Kidney (tissue), 14 donors: ENCODE data around the gene RPS27L. TPM values are rescaled to one million over a fixed set of nuclear protein-coding genes. Genes with fewer than 3 reads are reported as not detected.

Source experiments
- DNase-seq, 5 donors: peaks; one replicate each; pipeline ENCODE4 v3.0.0-alpha.2; 2013 to 2020
- FAIRE-seq: peaks from 2 replicates; lab custom pipeline; 2012; peaks lifted over from hg19 to GRCh38; lab: Jason Lieb, UNC
- H3K27ac ChIP-seq, 2 donors: one replicate each; pipeline ENCODE4 v1.7.0; 2013; ENCODE audit warnings: low read depth in 2 of 2, low read length in 2 of 2, inconsistent platforms in 1 of 2
- H3K27me3 ChIP-seq: one replicate; pipeline ENCODE4 v1.7.1; 2013; ENCODE audit warnings: low read length, inconsistent platforms; ENCODE audit not compliant: control insufficient read depth, insufficient read depth
- H3K36me3 ChIP-seq, 3 donors: one replicate each; pipeline versions ENCODE4 v1.7.0 to v1.7.1; 2013; ENCODE audit warnings: low read length in 3 of 3, control low read depth in 1 of 3, inconsistent platforms in 1 of 3; ENCODE audit not compliant: insufficient read depth in 3 of 3, control insufficient read depth in 2 of 3
- H3K4me1 ChIP-seq, 3 donors: one replicate each; pipeline versions ENCODE4 v1.7.0 to v1.7.1; 2013; ENCODE audit warnings: low read length in 3 of 3, inconsistent platforms in 1 of 3, low read depth in 1 of 3; ENCODE audit not compliant: control insufficient read depth in 2 of 3, insufficient read depth in 2 of 3
- H3K4me3 ChIP-seq, 3 donors: one replicate each; pipeline versions ENCODE4 v1.7.0 to v1.8.1; 2013; ENCODE audit warnings: low read length in 3 of 3, control low read depth in 1 of 3, inconsistent platforms in 1 of 3
- H3K9ac ChIP-seq, 3 donors: one replicate each; pipeline versions ENCODE4 v1.7.0 to v1.7.1; 2013; ENCODE audit warnings: low read length in 3 of 3, control low read depth in 1 of 3, inconsistent platforms in 1 of 3
- H3K9me3 ChIP-seq, 3 donors: one replicate each; pipeline versions ENCODE4 v1.7.0 to v1.7.1; 2013; ENCODE audit warnings: low read length in 3 of 3, control low read depth in 1 of 3, inconsistent platforms in 1 of 3; ENCODE audit not compliant: control insufficient read depth in 2 of 3, insufficient read depth in 1 of 3
- CTCF ChIP-seq: IDR thresholded peaks from 3 replicates; pipeline ENCODE4 v1.5.1; 2012; ENCODE audit warnings: mild to moderate bottlenecking, moderate library complexity, borderline replicate concordance; ENCODE audit not compliant: insufficient read depth; ENCODE audit errors: extremely low read depth
- intact Hi-C: fragments of 100-400 bp; cut with DNase I; formaldehyde crosslinking; loops from one replicate; pipeline ENCODE4 v1.11.1; 2022
- polyA plus RNA-seq: library from polyadenylated mRNA; stranded (reverse); fragments of 350-450 nt; fragmentation: Illumina TruSeq; extraction: RNeasy Lipid Tissue Mini Kit (QIAGEN cat#74804); gene quantifications from one replicate; pipeline ENCODE4 v1.2.3, GENCODE V29; 2014; ENCODE audit warnings: low read depth, low replicate concordance; ENCODE audit not compliant: insufficient read depth
- total RNA-seq: library from RNA; stranded (reverse); fragmentation: NEBNext Ultra II Directional; extraction: Animal tissue kit (Norgen Biotek cat#: 25700); gene quantifications from one replicate; pipeline ENCODE4 v1.2.1, GENCODE V29; 2021
- donor health status: control.
- donor health status: control.
- donor health status: control.
- donor health status: control.
- donor health status: control.
- donor health status: DM: yes; HTN: yes; CAD: no.
- donor health status: Normal renal cell carcinoma (clear cell type).

Gene RPS27L
- total and polyA plus RNA-seq, 2 donors from 2014 or later, result 120 to 372 TPM

- intact Hi-C loops, result loop anchor here (10.0 kb wide), 1 partner anchor 67 kb away; no protein-coding TSS in a partner anchor
- TF ChIP-seq CTCF, result no peak
- no peak overlapping the region for H3K4me3 ChIP-seq
- FAIRE-seq (no peak), DNase-seq (no peak)
- H3K9ac ChIP-seq, result no peak overlapping the region
- no peaks in the 10 kb centered on the region for H3K9me3 ChIP-seq
- H3K4me1 ChIP-seq, result peaks cover 0 to 4% (median 3%) of the 10 kb centered on the region in 3 donors
- no peaks in the 10 kb centered on the region for H3K36me3 ChIP-seq
- H3K27ac ChIP-seq, result no peak overlapping the region
- no peaks in the 10 kb centered on the region for H3K27me3 ChIP-seq
These were observed 40.3 kb upstream of the RPS27L start for GRCh38 chr15:63197626-63198025.

GRCh38 chr15:63196842-63197241 is 39.6 kb upstream of the RPS27L start:
- no peaks in the 10 kb centered on the region for H3K27me3 ChIP-seq
- intact Hi-C loops, result loop anchor here (10.0 kb wide), 1 partner anchor 68 kb away; no protein-coding TSS in a partner anchor
- no peak overlapping the region for H3K9ac ChIP-seq
- no peaks in the 10 kb centered on the region for H3K36me3 ChIP-seq
- FAIRE-seq (no peak), DNase-seq (no peak)
- H3K9me3 ChIP-seq, result no peaks in the 10 kb centered on the region
- TF ChIP-seq CTCF, result no peak
- H3K27ac ChIP-seq, result no peak overlapping the region
- H3K4me1 ChIP-seq, result peaks cover 0 to 4% (median 3%) of the 10 kb centered on the region in 3 donors
- H3K4me3 ChIP-seq, result no peak overlapping the region

- H3K4me1 ChIP-seq, result peaks cover 0 to 7% (median 6%) of the 10 kb centered on the region in 3 donors
These were observed 38.3 kb upstream of the RPS27L start for GRCh38 chr15:63195569-63196015.

More at GRCh38 chr15:63195569-63196015, 38.3 kb upstream of the RPS27L start:
- FAIRE-seq (no peak), DNase-seq (no peak)
- no peak overlapping the region for H3K4me3 ChIP-seq
- no peak for TF ChIP-seq CTCF
- intact Hi-C loops, result loop anchor here (10.0 kb wide), 1 partner anchor 69 kb away; no protein-coding TSS in a partner anchor
- no peak overlapping the region for H3K27ac ChIP-seq
- no peaks in the 10 kb centered on the region for H3K36me3 ChIP-seq
- H3K9me3 ChIP-seq, result no peaks in the 10 kb centered on the region
- no peaks in the 10 kb centered on the region for H3K27me3 ChIP-seq
- no peak overlapping the region for H3K9ac ChIP-seq
